DND-41 (cell line): Measurements from ENCODE around the gene BGN.

Source experiments
- ATAC-seq: fragments of 200-7000 bp; cut with Tn5 transposase; 3 replicates; pipeline ENCODE4 v1.9.1; 2021; ENCODE audit warnings: low read depth; ENCODE audit not compliant: insufficient read depth
- DNase-seq: peaks from one replicate; pipeline ENCODE4 v3.0.0-alpha.2; 2020
- H2AFZ ChIP-seq: 2 replicates; pipeline ENCODE4 v1.6.0; 2012; ENCODE audit warnings: low read depth, low read length
- H3K27ac ChIP-seq: 2 replicates; pipeline ENCODE4 v1.5.1; 2012; ENCODE audit warnings: low read length, inconsistent platforms
- H3K27me3 ChIP-seq: fragments of 200-600 bp; sonication (generic); 2 replicates; pipeline ENCODE4 v1.6.0; 2012; ENCODE audit warnings: low read length, mild to moderate bottlenecking, inconsistent platforms; ENCODE audit not compliant: insufficient read depth, poor library complexity
- H3K36me3 ChIP-seq: 2 replicates; pipeline ENCODE4 v1.5.1; 2012; ENCODE audit warnings: low read length, inconsistent platforms; ENCODE audit not compliant: insufficient read depth
- H3K4me1 ChIP-seq: 2 replicates; pipeline ENCODE4 v1.5.1; 2012; ENCODE audit warnings: mild to moderate bottlenecking, low read length; ENCODE audit not compliant: insufficient read depth
- H3K4me2 ChIP-seq: 2 replicates; pipeline ENCODE4 v1.6.0; 2012; ENCODE audit warnings: mild to moderate bottlenecking, moderate library complexity, low read length, inconsistent platforms; ENCODE audit not compliant: insufficient read depth
- H3K4me3 ChIP-seq, 2 experiments: fragments of 200-600 bp in 1 of 2; shearing (Covaris generic) in 1 of 2; 2 replicates each; pipeline ENCODE4 v1.5.1; 2012 to 2016; ENCODE audit warnings: inconsistent platforms in 2 of 2, low read length in 2 of 2, mild to moderate bottlenecking in 2 of 2, low read depth in 1 of 2, moderate library complexity in 1 of 2
- H3K79me2 ChIP-seq: 2 replicates; pipeline ENCODE4 v1.6.0; 2012; ENCODE audit warnings: low read length, inconsistent platforms; ENCODE audit not compliant: insufficient read depth
- H3K9ac ChIP-seq: 2 replicates; pipeline ENCODE4 v1.6.0; 2012; ENCODE audit warnings: low read depth, mild to moderate bottlenecking, inconsistent platforms, low read length, moderate library complexity
- H3K9me3 ChIP-seq: 2 replicates; pipeline ENCODE4 v1.5.1; 2012; ENCODE audit warnings: low read length, moderate library complexity, mild to moderate bottlenecking, inconsistent platforms; ENCODE audit not compliant: insufficient read depth, severe bottlenecking
- H4K20me1 ChIP-seq: 2 replicates; pipeline ENCODE4 v1.6.0; 2012; ENCODE audit warnings: low read length; ENCODE audit not compliant: insufficient read depth
- TF ChIP-seq, protein P1 (sequence below): IDR thresholded peaks from 2 replicates; pipeline ENCODE4 v1.5.1; 2012; ENCODE audit warnings: borderline replicate concordance, low read length, moderate library complexity, mild to moderate bottlenecking; ENCODE audit not compliant: poor library complexity, severe bottlenecking; ENCODE audit errors: extremely low read depth

The BGN gene

DNA sequence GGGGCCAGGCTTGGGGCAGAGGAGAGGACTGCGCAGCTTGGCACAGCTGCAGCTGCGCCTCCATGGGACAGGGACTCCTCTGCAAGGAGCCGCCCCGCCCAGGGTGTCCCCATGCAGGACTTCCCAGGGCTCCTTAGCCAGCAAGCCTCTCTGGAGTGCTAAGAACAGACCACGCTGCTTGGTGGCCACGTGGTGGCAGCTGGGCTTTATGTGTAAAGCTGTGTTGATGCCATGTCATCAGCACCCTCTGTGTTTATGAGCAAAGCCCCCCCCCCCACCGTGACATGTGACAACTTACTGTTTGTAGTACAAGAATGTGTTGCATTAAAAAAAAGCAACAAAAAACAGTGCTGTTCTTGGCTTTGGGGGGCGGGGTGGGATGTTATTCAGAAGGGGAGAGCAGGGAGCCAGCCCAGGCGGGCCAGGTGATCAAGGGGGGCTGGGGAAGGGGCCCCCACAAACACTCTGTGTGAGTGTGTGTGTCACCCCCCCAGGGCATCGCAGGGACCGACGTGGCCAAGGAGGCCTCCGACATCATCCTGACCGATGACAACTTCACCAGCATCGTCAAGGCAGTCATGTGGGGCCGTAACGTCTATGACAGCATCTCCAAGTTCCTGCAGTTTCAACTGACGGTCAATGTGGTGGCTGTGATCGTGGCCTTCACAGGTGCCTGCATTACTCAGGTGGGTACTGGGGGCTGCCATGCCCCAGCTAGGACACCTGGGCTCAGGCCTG, 63.0 kb downstream of the BGN start:
- no peak overlapping the region for H3K27ac ChIP-seq
- no peaks in the 10 kb centered on the region for H3K36me3 ChIP-seq
- H2AFZ ChIP-seq = no peak overlapping the region
- no peak for ATAC-seq
- H3K4me2 ChIP-seq = no peak overlapping the region
- TF ChIP-seq, protein P1, sequence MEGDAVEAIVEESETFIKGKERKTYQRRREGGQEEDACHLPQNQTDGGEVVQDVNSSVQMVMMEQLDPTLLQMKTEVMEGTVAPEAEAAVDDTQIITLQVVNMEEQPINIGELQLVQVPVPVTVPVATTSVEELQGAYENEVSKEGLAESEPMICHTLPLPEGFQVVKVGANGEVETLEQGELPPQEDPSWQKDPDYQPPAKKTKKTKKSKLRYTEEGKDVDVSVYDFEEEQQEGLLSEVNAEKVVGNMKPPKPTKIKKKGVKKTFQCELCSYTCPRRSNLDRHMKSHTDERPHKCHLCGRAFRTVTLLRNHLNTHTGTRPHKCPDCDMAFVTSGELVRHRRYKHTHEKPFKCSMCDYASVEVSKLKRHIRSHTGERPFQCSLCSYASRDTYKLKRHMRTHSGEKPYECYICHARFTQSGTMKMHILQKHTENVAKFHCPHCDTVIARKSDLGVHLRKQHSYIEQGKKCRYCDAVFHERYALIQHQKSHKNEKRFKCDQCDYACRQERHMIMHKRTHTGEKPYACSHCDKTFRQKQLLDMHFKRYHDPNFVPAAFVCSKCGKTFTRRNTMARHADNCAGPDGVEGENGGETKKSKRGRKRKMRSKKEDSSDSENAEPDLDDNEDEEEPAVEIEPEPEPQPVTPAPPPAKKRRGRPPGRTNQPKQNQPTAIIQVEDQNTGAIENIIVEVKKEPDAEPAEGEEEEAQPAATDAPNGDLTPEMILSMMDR = no peak
- H3K79me2 ChIP-seq = no peaks in the 10 kb centered on the region
- H3K4me3 ChIP-seq = no peak overlapping the region
- H3K9me3 ChIP-seq = no peaks in the 10 kb centered on the region
- H3K9ac ChIP-seq = no peak overlapping the region
- H4K20me1 ChIP-seq = no peaks in the 10 kb centered on the region
- DNase-seq = no peak
- H3K4me1 ChIP-seq = no peaks in the 10 kb centered on the region
- no peaks in the 10 kb centered on the region for H3K27me3 ChIP-seq
